Fibroblast of mammary gland (primary cell): ENCODE data around the gene SAXO1.

Source experiments
- DNase-seq: peaks from one replicate; pipeline ENCODE4 v3.0.0-alpha.2; 2010; ENCODE audit warnings: low read depth
- H3K4me3 ChIP-seq: 2 replicates; pipeline ENCODE4 v1.5.1; 2011; ENCODE audit warnings: low read depth, mild to moderate bottlenecking, low read length, moderate library complexity; ENCODE audit not compliant: control insufficient read depth
- TF ChIP-seq, protein P1 (sequence below): conservative IDR thresholded peaks from 2 replicates; pipeline ENCODE4 v1.5.1; 2011; ENCODE audit warnings: low read depth, low read length, inconsistent platforms; ENCODE audit not compliant: control insufficient read depth, insufficient read depth

SAXO1 gene

DNA sequence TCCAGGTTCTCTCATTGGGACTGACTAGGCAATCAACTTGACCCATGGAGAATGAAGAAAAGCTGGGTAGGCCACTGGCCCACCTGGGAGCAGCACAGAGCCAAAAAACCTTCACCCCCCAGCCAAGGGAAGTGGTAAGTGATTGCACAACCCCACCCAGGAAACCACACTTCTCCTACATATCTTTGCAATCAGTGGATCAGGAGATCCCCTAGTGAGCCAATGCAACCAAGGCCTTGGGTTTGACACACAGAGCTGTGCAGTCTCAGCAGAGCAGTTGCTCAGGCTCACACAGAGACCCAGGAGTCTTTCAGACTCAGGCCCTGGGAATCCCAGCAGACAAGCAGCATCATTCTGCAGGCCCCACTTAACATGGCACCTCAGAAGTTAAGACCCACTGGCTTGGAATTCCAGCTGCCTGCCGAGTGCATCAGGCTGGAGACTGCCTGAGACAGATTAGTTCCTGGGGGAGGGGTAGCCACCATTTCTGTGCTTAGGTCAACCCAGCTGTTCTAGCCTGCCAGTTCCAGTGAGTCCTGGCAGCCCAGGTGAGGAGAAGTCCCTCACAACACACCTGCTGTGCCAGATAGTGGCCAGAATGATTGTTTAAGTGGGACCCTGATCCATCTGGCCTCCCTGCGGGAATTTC lies 136.4 kb downstream of the SAXO1 start:
- TF ChIP-seq, protein P1, sequence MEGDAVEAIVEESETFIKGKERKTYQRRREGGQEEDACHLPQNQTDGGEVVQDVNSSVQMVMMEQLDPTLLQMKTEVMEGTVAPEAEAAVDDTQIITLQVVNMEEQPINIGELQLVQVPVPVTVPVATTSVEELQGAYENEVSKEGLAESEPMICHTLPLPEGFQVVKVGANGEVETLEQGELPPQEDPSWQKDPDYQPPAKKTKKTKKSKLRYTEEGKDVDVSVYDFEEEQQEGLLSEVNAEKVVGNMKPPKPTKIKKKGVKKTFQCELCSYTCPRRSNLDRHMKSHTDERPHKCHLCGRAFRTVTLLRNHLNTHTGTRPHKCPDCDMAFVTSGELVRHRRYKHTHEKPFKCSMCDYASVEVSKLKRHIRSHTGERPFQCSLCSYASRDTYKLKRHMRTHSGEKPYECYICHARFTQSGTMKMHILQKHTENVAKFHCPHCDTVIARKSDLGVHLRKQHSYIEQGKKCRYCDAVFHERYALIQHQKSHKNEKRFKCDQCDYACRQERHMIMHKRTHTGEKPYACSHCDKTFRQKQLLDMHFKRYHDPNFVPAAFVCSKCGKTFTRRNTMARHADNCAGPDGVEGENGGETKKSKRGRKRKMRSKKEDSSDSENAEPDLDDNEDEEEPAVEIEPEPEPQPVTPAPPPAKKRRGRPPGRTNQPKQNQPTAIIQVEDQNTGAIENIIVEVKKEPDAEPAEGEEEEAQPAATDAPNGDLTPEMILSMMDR: no peak
- peak; percentile 54 for DNase-seq

DNA sequence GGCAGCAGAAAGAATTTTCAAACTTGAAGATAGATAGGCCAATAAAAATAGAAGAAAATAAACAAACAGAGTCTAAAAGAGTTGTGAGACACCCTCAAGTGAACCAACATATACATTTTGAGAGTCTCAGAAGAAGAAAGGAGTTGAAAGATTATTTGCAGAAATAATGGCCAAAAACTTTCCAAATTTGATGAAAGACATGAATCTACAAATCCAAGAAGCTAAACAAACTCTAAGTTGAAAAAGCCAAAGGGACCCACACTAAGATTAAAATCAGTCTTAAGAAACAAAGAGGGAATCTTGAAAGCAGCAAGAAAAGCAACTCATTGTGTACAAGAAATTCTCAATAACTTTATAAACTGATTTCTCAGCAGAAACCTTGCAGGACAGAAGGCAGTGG lies 137.0 kb downstream of the SAXO1 start:
- TF ChIP-seq, protein P1: no peak
- no peak for DNase-seq

More for the DNA sequence above, 136.4 kb downstream of the SAXO1 start:
- H3K4me3 ChIP-seq: no peak overlapping the region

DNA sequence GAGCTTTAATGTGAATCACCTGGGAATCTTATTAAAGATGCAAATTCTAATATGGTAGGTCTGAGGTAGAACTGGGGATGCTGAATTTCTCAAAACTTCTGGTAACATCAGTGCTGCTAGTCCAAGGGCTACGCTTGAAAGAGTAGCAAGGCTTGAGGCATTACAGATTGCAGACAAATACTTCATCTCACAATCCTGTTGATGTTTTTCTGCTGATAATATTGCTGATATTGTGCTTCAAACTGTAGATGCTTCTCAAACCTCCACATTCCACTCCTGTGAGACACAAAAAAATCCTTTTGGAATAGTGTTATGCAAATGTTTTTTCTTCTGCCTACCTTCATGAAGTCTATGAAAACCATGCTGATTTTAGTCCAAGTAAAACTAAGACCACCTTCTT lies 139.5 kb downstream of the SAXO1 start:
- no peak overlapping the region for H3K4me3 ChIP-seq
- TF ChIP-seq, protein P1: no peak
- no peak for DNase-seq

More for the DNA sequence above, 137.0 kb downstream of the SAXO1 start:
- no peak overlapping the region for H3K4me3 ChIP-seq

DNA sequence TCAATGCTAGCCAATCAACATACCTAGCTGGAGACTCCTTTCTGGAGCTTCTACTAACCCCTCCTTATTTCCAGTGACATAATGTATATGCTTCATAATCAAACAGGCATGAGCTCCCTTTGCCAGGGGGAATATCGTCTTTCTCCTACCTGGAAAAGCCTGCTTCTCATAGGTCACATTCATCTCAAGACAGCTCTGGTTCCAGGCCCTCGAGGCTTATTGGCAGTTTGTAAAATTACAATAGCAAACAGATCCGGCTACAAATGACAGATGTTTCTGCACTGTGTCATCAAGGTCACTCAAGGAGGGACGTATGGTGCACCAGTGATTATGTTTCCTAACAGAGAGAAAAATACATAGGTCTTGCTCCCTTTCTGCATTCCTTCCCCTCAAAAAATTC lies 140.0 kb downstream of the SAXO1 start:
- no peak for DNase-seq

DNA sequence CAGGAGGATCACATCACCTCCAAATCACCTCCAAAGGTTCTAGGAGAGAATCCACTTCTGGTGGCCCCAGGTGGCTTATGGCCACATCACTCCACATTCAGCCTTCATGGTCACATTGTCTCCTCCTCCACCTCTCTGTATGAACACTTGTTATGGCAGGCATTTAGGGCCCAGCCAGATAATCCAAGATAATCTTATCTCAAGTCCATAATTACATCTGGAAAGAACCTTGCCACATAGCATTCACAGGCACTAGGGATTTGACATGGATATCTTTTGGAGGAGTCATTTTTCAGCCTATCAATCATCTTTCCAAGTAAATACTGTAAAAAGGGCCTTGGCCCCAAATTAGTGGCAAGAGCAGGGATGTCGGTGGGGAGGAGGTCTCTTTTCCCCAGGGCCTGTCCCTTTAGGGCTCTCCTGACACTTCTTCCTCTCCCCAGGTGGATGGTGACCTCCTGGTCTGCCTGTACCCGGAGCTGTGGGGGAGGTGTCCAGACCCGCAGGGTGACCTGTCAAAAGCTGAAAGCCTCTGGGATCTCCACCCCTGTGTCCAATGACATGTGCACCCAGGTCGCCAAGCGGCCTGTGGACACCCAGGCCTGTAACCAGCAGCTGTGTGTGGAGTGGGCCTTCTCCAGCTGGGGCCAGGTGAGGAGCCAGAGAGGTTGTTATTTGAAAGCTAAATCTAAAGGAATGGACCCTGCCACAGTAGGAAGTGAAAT lies 140.9 kb downstream of the SAXO1 start:
- TF ChIP-seq, protein P1: no peak
- DNase-seq: no peak

More for the DNA sequence above, 140.0 kb downstream of the SAXO1 start:
- TF ChIP-seq, protein P1: no peak
- no peak overlapping the region for H3K4me3 ChIP-seq

DNA sequence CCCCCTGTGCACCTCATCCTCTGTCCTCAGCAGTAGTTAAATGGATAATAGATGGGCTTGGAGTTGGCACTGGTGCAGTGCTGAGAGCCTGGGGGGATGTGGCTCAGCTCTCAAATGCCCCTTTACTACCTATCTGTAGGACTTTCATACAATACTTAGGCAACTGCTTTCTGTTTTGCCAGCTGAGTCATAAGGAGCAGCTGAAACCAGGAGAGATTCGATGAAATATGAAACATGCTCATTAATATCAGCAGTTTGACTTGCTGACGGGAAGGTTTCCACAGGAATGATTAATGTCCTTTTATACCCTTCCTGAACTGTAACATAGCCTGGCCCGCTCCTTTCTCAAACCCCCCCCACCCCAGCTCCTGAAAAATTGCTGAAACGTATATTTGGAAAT lies 142.6 kb downstream of the SAXO1 start:
- no peak overlapping the region for H3K4me3 ChIP-seq
- peak; percentile 54 for DNase-seq
- TF ChIP-seq, protein P1: no peak

More for the DNA sequence above, 140.9 kb downstream of the SAXO1 start:
- no peak overlapping the region for H3K4me3 ChIP-seq
